Placental pericyte (primary cell): ENCODE data around the gene JAKMIP1. TPM values are rescaled to one million over a fixed set of nuclear protein-coding genes. Genes with fewer than 3 reads are reported as not detected.

ENCODE experiments used
- total RNA-seq: library from RNA; depleted of rRNA; stranded (reverse); fragments of >200 nt; gene quantifications from 2 replicates; pipeline ENCODE4 v1.2.3, GENCODE V29; 2012

The JAKMIP1 gene
- not detected in 2 replicates for total RNA-seq

DNA sequence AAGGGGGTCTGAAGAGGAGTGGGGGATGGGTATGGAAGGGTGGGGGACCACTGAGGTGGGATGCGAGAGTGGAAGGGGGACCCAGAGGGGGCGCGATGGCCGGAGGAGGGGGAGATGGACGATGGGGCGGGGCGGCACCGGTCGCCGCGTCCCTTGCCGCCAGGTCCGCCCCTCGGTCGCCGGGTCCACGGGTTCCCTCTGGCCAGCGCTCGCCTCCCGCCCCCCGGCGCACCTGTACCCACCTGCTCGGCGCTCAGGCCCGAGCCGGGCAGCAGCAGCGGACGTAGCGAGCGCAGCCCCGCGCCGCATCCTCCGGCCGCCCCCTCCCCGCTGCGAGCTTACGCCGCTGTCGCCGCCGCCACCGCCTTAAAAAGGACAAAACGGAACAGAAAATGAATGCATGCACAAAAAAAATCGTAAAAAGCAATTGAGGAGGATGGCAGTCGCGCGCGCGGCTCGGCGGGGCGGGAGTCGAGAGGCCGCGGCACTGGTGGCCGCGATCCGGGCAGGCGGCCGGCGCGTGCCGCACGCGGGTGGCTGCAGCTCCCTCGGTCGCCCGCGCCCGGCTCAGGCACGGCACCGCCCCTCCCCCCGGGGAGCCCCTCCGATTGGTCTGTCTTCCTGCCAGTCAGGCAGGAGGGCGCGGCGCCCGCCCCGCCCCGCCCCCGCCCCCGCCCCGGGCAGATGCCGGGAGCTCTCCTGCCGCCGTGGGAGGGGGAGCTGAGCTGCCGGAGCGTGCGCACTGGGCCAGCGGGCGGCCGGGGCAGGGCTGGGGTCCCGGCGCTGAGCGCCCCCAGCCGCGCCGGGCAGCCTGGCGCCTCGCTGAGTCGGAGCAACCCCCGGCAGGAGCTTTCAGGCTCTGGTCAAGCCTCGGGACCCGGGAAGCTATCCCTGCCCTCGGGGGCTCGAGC lies at the start of gene JAKMIP1:
Gene JAKMIP1, minus strand, starts transcription at position 539 of the 911 bp plus-strand sequence. CDS start 87,699 bp downstream, outside the sequence.

DNA sequence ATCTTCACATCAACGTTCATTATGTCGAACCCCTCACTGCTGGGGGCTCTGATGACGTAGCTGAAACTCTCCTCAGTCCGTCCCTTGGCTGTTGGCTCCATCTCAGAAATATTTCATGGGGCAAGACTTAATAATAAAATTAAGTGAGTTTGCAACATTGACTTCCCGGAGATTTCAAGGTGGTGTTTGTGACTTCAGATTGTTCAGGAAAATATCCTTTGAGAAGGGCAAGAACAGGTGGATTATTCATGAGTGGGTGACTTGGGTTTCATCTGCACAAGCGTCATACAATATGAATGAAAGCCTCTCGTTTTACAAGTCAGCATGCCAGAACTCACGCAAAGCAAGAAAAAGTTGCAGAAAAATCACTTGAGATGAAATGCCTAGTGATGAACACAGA lies 182.0 kb downstream of the JAKMIP1 start, which contains the start of gene C4orf50:
Gene C4orf50, minus strand, starts transcription at position 101 of the 400 bp plus-strand sequence.

Other genes starting within 250 kb of the JAKMIP1 start
- gene C4orf50, start 182.1 kb downstream of the JAKMIP1 start, total RNA-seq: not detected in 2 replicates
- gene WFS1, start 69.3 kb upstream of the JAKMIP1 start, total RNA-seq: 29.3 and 103 TPM in 2 replicates